HepG2 (cell line): ENCODE results near the gene CISD3. TPM values are rescaled to one million over a fixed set of nuclear protein-coding genes. Genes with fewer than 3 reads are reported as not detected.
A peak's percentile ranks its signal among the peaks of the same experiment; 100 is the strongest.

Experiments
- ATAC-seq: fragments of 200-7000 bp; cut with Tn5 transposase; 3 replicates; pipeline ENCODE4 v1.9.1; 2020; ENCODE audit warnings: mild to moderate bottlenecking, moderate library complexity
- BruUV-seq: library from RNA; stranded (reverse); fragments of 400-500 nt; replicated peaks from 2 replicates; lab custom pipeline; 2021; lab: Mats Ljungman, UMichigan
- CTCF ChIA-PET: fragments of 300-600 bp; formaldehyde crosslinking; extraction: SDS; loops from one replicate; lab custom pipeline; 2021; ENCODE audit warnings: low total read pairs, inconsistent platforms, low intra/inter-chr PET ratio; lab: Yijun Ruan, JAX
- POLR2A ChIA-PET: fragments of 350-600 bp; sonication (Branson Sonifier 250); formaldehyde crosslinking; loops from one replicate; lab custom pipeline; 2020; ENCODE audit warnings: antibody characterized with exemption, inconsistent platforms; lab: Yijun Ruan, JAX
- DNase-seq: peaks from one replicate; pipeline ENCODE4 v3.0.0-alpha.2; 2015; ENCODE audit warnings: low spot score
- FAIRE-seq: peaks from 3 replicates; lab custom pipeline; 2011; peaks lifted over from hg19 to GRCh38; lab: Jason Lieb, UNC
- H2AFZ ChIP-seq: one replicate; pipeline ENCODE4 v1.6.1; 2011; ENCODE audit warnings: low read length, inconsistent platforms
- H3K27ac ChIP-seq: fragments of 300-600 bp; 3 replicates; pipeline ENCODE4 v1.8.0; 2011; ENCODE audit warnings: mixed run types, mild to moderate bottlenecking, mixed read lengths, low read length, inconsistent platforms; ENCODE audit not compliant: insufficient read depth; ENCODE audit errors: extremely low read length
- H3K27me3 ChIP-seq, 2 experiments: fragments of 200-600 bp in 1 of 2; 2 replicates in 1 of 2; 3 replicates in 1 of 2; pipeline versions ENCODE4 v1.6.0 to v1.8.0; 2011; ENCODE audit warnings: low read length in 2 of 2, mild to moderate bottlenecking in 2 of 2, moderate library complexity in 2 of 2, inconsistent platforms in 1 of 2; ENCODE audit not compliant: insufficient read depth in 2 of 2, control insufficient read depth in 1 of 2
- H3K36me3 ChIP-seq, 2 experiments: fragments of 200-600 bp in 1 of 2; replicated peaks in 1 of 2; 2 replicates in 1 of 2; 3 replicates in 1 of 2; pipeline versions ENCODE4 v1.5.1 to v1.8.0; 2011; ENCODE audit warnings: low read length in 2 of 2, inconsistent platforms in 1 of 2; ENCODE audit not compliant: insufficient read depth in 2 of 2, control insufficient read depth in 1 of 2
- H3K4me1 ChIP-seq: 2 replicates; pipeline ENCODE4 v1.5.1; 2012; ENCODE audit warnings: low read length, inconsistent platforms; ENCODE audit not compliant: insufficient read depth
- H3K4me2 ChIP-seq: 2 replicates; pipeline ENCODE4 v1.6.0; 2011; ENCODE audit warnings: low read depth, low read length, inconsistent platforms
- H3K4me3 ChIP-seq, 3 experiments: fragments of 200-600 bp in 1 of 3; sonication (generic), shearing (Covaris generic) in 1 of 3; replicated peaks in 1 of 3; 2 replicates each; pipeline ENCODE4 v1.5.1; 2011 to 2016; ENCODE audit warnings: low read length in 3 of 3, inconsistent platforms in 2 of 3, low read depth in 2 of 3, mild to moderate bottlenecking in 2 of 3, control low read depth in 1 of 3, mixed read lengths in 1 of 3; ENCODE audit not compliant: insufficient read depth in 1 of 3
- H3K79me2 ChIP-seq: one replicate; pipeline ENCODE4 v1.6.1; 2011; ENCODE audit warnings: low read length, inconsistent platforms; ENCODE audit not compliant: insufficient read depth
- H3K9ac ChIP-seq: 2 replicates; pipeline ENCODE4 v1.6.0; 2011; ENCODE audit warnings: mild to moderate bottlenecking, low read depth, low read length, inconsistent platforms; ENCODE audit not compliant: insufficient read depth
- H3K9me3 ChIP-seq: 2 replicates; pipeline ENCODE4 v1.5.1; 2012; ENCODE audit warnings: mild to moderate bottlenecking, low read length
- H4K20me1 ChIP-seq: 2 replicates; pipeline ENCODE4 v1.6.0; 2011; ENCODE audit warnings: inconsistent platforms, mild to moderate bottlenecking, low read length, moderate library complexity; ENCODE audit not compliant: insufficient read depth
- ATF7-NPFF ChIP-seq: sonication (generic); formaldehyde crosslinking; IDR thresholded peaks from 2 replicates; pipeline ENCODE4 v1.8.1; 2023; ENCODE audit warnings: mild to moderate bottlenecking, low read depth, missing genetic modification reagents, moderate library complexity
- ATRX ChIP-seq: sonication (generic); formaldehyde crosslinking; IDR thresholded peaks from 2 replicates; pipeline ENCODE4 v1.4.0; 2020; ENCODE audit warnings: missing genetic modification reagents, borderline replicate concordance
- CEBPZ ChIP-seq: IDR thresholded peaks from 2 replicates; pipeline ENCODE4 v1.6.1; 2012; ENCODE audit warnings: low read length, improper control_type of control experiment
- FOXA1 ChIP-seq, 2 experiments: fragments of 450-650 bp in 1 of 2; sonication (generic) in 1 of 2; formaldehyde crosslinking in 1 of 2; IDR thresholded peaks; 2 replicates each; pipeline versions ENCODE4 v1.4.0 to v1.6.1; 2016 to 2020; ENCODE audit warnings: missing genetic modification reagents in 1 of 2
- HOXA5 ChIP-seq: sonication (generic); formaldehyde crosslinking; IDR thresholded peaks from 2 replicates; pipeline ENCODE4 v1.4.0; 2020; ENCODE audit warnings: missing genetic modification reagents
- HOXA9 ChIP-seq: sonication (generic); formaldehyde crosslinking; IDR thresholded peaks from 2 replicates; pipeline ENCODE4 v1.8.1; 2022; ENCODE audit warnings: missing genetic modification reagents, mild to moderate bottlenecking, moderate library complexity, borderline replicate concordance
- HOXD1 ChIP-seq: sonication (generic); formaldehyde crosslinking; IDR thresholded peaks from 2 replicates; pipeline ENCODE4 v1.5.0; 2020; ENCODE audit warnings: missing genetic modification reagents
- KLF11 ChIP-seq: IDR thresholded peaks from 2 replicates; pipeline ENCODE4 v1.6.1; 2016; ENCODE audit warnings: missing compliant biosample characterization
- SAFB2 ChIP-seq: sonication (generic); formaldehyde crosslinking; IDR thresholded peaks from 2 replicates; pipeline ENCODE4 v1.5.1; 2020; ENCODE audit warnings: missing genetic modification reagents, low read depth, mild to moderate bottlenecking, borderline replicate concordance
- ZMAT5 ChIP-seq: sonication (generic); formaldehyde crosslinking; IDR thresholded peaks from 2 replicates; pipeline ENCODE4 v1.5.0; 2020; ENCODE audit warnings: mild to moderate bottlenecking, low read depth, missing genetic modification reagents, borderline replicate concordance
- ZNF30 ChIP-seq: sonication (generic); formaldehyde crosslinking; IDR thresholded peaks from 2 replicates; pipeline ENCODE4 v1.5.0; 2020; ENCODE audit warnings: mild to moderate bottlenecking, missing genetic modification reagents
- ZNF350 ChIP-seq: sonication (generic); formaldehyde crosslinking; IDR thresholded peaks from 2 replicates; pipeline ENCODE4 v1.4.0; 2020; ENCODE audit warnings: mild to moderate bottlenecking, low read depth, missing genetic modification reagents, borderline replicate concordance
- ZNF512B ChIP-seq: sonication (generic); formaldehyde crosslinking; IDR thresholded peaks from 2 replicates; pipeline ENCODE4 v1.5.1; 2020; ENCODE audit warnings: missing genetic modification reagents, mild to moderate bottlenecking, borderline replicate concordance
- ZNF766 ChIP-seq: sonication (generic); formaldehyde crosslinking; IDR thresholded peaks from 2 replicates; pipeline ENCODE4 v1.5.0; 2020; ENCODE audit warnings: missing genetic modification reagents, borderline replicate concordance
- ZSCAN29 ChIP-seq: sonication (generic); formaldehyde crosslinking; conservative IDR thresholded peaks from 2 replicates; pipeline ENCODE4 v1.4.0; 2020; ENCODE audit warnings: mild to moderate bottlenecking, missing genetic modification reagents
- WGBS: methylation state at CpG from one replicate; pipeline ENCODE4 v1.1.6; 2017; ENCODE audit warnings: low lambda C conversion rate; 5-methylcytosine and 5-hydroxymethylcytosine counted together
- in situ Hi-C: cut with HindIII; loops from 2 replicates; pipeline ENCODE4 v1.10.0; 2017; ENCODE audit warnings: low pct_unique_long_range_greater_than_20kb; ENCODE audit not compliant: extremely low pct_ligation_motif_present
- intact Hi-C: fragments of 100-400 bp; cut with micrococcal nuclease; formaldehyde crosslinking; loops from one replicate; pipeline ENCODE4 v1.10.0; 2022; ENCODE audit not compliant: unreplicated experiment
- polyA plus RNA-seq, 8 experiments: library from polyadenylated mRNA; depleted of rRNA in 3 of 8; stranded (reverse) in 7 of 8; unstranded in 1 of 8; fragments of >200 nt; fragmentation: Illumina TruSeq in 4 of 8; extraction: Trizol in 4 of 8; gene quantifications; 2 replicates each; pipeline versions ENCODE4 v1.2.1 to v1.2.3, GENCODE V29; 2011 to 2016; ENCODE audit warnings: low read depth in 4 of 8, missing spikeins in 1 of 8, mixed read lengths in 1 of 8; ENCODE audit not compliant: insufficient read depth in 1 of 8
- total RNA-seq, 5 experiments: library from RNA; depleted of rRNA; stranded (reverse); fragments of >200 nt; fragmentation: Illumina TruSeq; extraction: Trizol; gene quantifications; 2 replicates each; pipeline ENCODE4 v1.2.3, GENCODE V29; 2016; ENCODE audit warnings: low read depth in 1 of 5
- TF ChIP-seq, protein P1 (sequence below): sonication (generic); formaldehyde crosslinking; IDR thresholded peaks from 2 replicates; pipeline ENCODE4 v1.5.0; 2020; ENCODE audit warnings: missing genetic modification reagents, mild to moderate bottlenecking, borderline replicate concordance

The CISD3 gene
- total and polyA plus RNA-seq, 2 of the 13 experiments (the other 11 are each of a cell fraction or from before 2014, with no cell fraction given): 30.0 to 34.1 TPM

GRCh38 chr17:38751808-38752307 is 21.7 kb downstream of the CISD3 start:
- CTCF ChIA-PET: no interaction called here
- Histone ChIP-seq H3K79me2 (peaks cover 28% of the 10 kb centered on the region), H2AFZ (peak overlapping the region; percentile 53), H3K27me3 (no peaks in the 10 kb centered on the region; a peak in 1 of 5 replicates), H3K4me1 (peaks cover 32% of the 10 kb centered on the region), H4K20me1 (no peaks in the 10 kb centered on the region), H3K4me2 (peak overlapping the region; percentile 91), H3K4me3 (peak overlapping the region; percentile 72 to 93 (median 84)), H3K9me3 (no peaks in the 10 kb centered on the region), H3K27ac (peak overlapping the region; percentile 81), H3K9ac (peak overlapping the region; percentile 76), H3K36me3 (peaks cover 8 to 18% of the 10 kb centered on the region in 2 experiments)
- FAIRE-seq (no peak), DNase-seq (peak; percentile 83), ATAC-seq (peak; percentile 9)
- TSS peak; percentile 73 for BruUV-seq
- in situ Hi-C loops (loop anchor here (25.0 kb wide), 1 partner anchor 410 kb away; the partner anchor contains the start of genes ARL5C and PLXDC1), intact Hi-C loops (loop anchor here (1.0 to 5.0 kb wide), 4 partner anchors 49 to 1355 kb away; no protein-coding TSS in a partner anchor)
- POLR2A ChIA-PET: interaction anchor here (0.7 to 4.4 kb wide), 18 partner anchors 13 to 400 kb away, joined by 3 to 57 read pairs (median 4); partner anchors contain the start of genes CISD3, CWC25, LASP1 and PIP4K2B
- WGBS: under 1% methylated on average over 43 of the region's 44 CpGs
- TF ChIP-seq ZNF350: peak; percentile 84
- TF ChIP-seq HOXD1 (CRISPR knock-in tag): no peak
- no peak for TF ChIP-seq CEBPZ
- TF ChIP-seq ZSCAN29 (CRISPR knock-in tag): no peak; the same call in none of the 2 replicates
- peak; percentile 86; the same call in 1 of the 2 replicates for TF ChIP-seq KLF11 (CRISPR knock-in tag)
- TF ChIP-seq, protein P1, sequence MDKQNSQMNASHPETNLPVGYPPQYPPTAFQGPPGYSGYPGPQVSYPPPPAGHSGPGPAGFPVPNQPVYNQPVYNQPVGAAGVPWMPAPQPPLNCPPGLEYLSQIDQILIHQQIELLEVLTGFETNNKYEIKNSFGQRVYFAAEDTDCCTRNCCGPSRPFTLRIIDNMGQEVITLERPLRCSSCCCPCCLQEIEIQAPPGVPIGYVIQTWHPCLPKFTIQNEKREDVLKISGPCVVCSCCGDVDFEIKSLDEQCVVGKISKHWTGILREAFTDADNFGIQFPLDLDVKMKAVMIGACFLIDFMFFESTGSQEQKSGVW (CRISPR knock-in tag): no peak
- 0 out of 2 replicates have a peak, but pooled peaks have one; percentile 54 for TF ChIP-seq HOXA9 (CRISPR knock-in tag)
- TF ChIP-seq SAFB2 (CRISPR knock-in tag): no peak
- no peak; the same call in none of the 2 replicates for TF ChIP-seq ZNF766 (CRISPR knock-in tag)
- TF ChIP-seq HOXA5 (CRISPR knock-in tag): 0 out of 2 replicates have a peak, but pooled peaks have one; percentile 79
- peak; percentile 74 for TF ChIP-seq ATF7-NPFF (CRISPR knock-in tag)
- TF ChIP-seq FOXA1 (IDR thresholded peaks at IDR 0.05): no peak
- TF ChIP-seq FOXA1 (CRISPR knock-in tag; IDR thresholded peaks at IDR 0.05): no peak
- no peak for TF ChIP-seq ZMAT5
- no peak for TF ChIP-seq ZNF30 (CRISPR knock-in tag)
- no peak for TF ChIP-seq ATRX
- no peak for TF ChIP-seq ZNF512B (CRISPR knock-in tag)
